Measurements from ENCODE around the gene SERPINB8.

SERPINB8 gene

GRCh38 chr18:64019922-64020756 is 50.3 kb downstream of the SERPINB8 start:
- DNase-seq = no peak

- no peak for DNase-seq
Measured at GRCh38 chr18:64026350-64026749, 56.5 kb downstream of the SERPINB8 start.

- DNase-seq = no peak
Measured at GRCh38 chr18:64027931-64028695, 58.2 kb downstream of the SERPINB8 start.

- no peak for DNase-seq
Measured at GRCh38 chr18:64029096-64029495, 59.2 kb downstream of the SERPINB8 start.

GRCh38 chr18:64031411-64031810 is 61.5 kb downstream of the SERPINB8 start:
- no peak for DNase-seq

- DNase-seq = no peak
Measured at GRCh38 chr18:64032312-64032711, 62.4 kb downstream of the SERPINB8 start.

- DNase-seq = peak; percentile 49
Measured at GRCh38 chr18:64037812-64038414, 68.0 kb downstream of the SERPINB8 start.

Measured in NCI-H345 (cell line).